Neural cell (in vitro differentiated cells): ENCODE measurements around the gene SLC22A23.

Experiments
- CTCF ChIP-seq: fragments of 450-650 bp; IDR thresholded peaks from 2 replicates; pipeline ENCODE4 v1.5.1; 2014; ENCODE audit warnings: antibody characterized with exemption, mild to moderate bottlenecking, moderate library complexity; ENCODE audit not compliant: poor library complexity, severe bottlenecking
- EP300 ChIP-seq: fragments of 450-650 bp; conservative IDR thresholded peaks from 2 replicates; pipeline ENCODE4 v1.6.1; 2014; ENCODE audit warnings: antibody characterized with exemption, mild to moderate bottlenecking, moderate library complexity; ENCODE audit not compliant: poor library complexity, severe bottlenecking
- RAD21 ChIP-seq: fragments of 450-650 bp; conservative IDR thresholded peaks from 2 replicates; pipeline ENCODE4 v1.6.1; 2014; ENCODE audit warnings: antibody characterized with exemption, mild to moderate bottlenecking, moderate library complexity
- TAF1 ChIP-seq: IDR thresholded peaks from 2 replicates; pipeline ENCODE4 v1.6.1; 2012; ENCODE audit warnings: low read depth

- TF ChIP-seq CTCF (no peak), EP300 (no peak), RAD21 (no peak), TAF1 (no peak)
Observed at GRCh38 chr6:3296078-3296477, 160.8 kb downstream of the SLC22A23 start.
